Adrenal gland (tissue), 12 donors: ENCODE measurements around the gene FLYWCH1. TPM values are rescaled to one million over a fixed set of nuclear protein-coding genes. Genes with fewer than 3 reads are reported as not detected.

Experiments
- DNase-seq, 7 donors: peaks; one replicate each; pipeline ENCODE4 v3.0.0-alpha.2; 2019 to 2020
- H3K27ac ChIP-seq, 5 donors: fragments of 200-600 bp; sonication (generic) in 4 of 5; 1 replicate in 3 of 5; 2 replicates in 2 of 5; pipeline versions ENCODE4 v1.5.1 to v1.8.0; 2016 to 2020; ENCODE audit warnings: mild to moderate bottlenecking in 1 of 5
- H3K27me3 ChIP-seq: fragments of 200-600 bp; 2 replicates; pipeline ENCODE4 v1.8.0; 2021
- H3K36me3 ChIP-seq, 2 donors: fragments of 200-600 bp; replicated peaks in 1 of 2; 1 replicate in 1 of 2; 2 replicates in 1 of 2; pipeline versions ENCODE4 v1.5.1 to v1.8.0; 2018 to 2022
- H3K4me1 ChIP-seq, 2 donors: fragments of 200-600 bp; replicated peaks in 1 of 2; 1 replicate in 1 of 2; 2 replicates in 1 of 2; pipeline versions ENCODE4 v1.5.1 to v1.8.0; 2018 to 2021
- H3K4me3 ChIP-seq, 4 donors: fragments of 200-600 bp; sonication (generic) in 3 of 4; one replicate each; pipeline ENCODE4 v1.5.1; 2016 to 2018
- H3K9me3 ChIP-seq, 3 donors: fragments of 200-600 bp; sonication (generic) in 1 of 3; replicated peaks in 1 of 3; 1 replicate in 2 of 3; 2 replicates in 1 of 3; pipeline versions ENCODE4 v1.5.1 to v1.8.0; 2016 to 2021
- POLR2A ChIP-seq, 2 donors: fragments of 450-650 bp; IDR thresholded peaks; one replicate each; pipeline ENCODE4 v1.6.1; 2017; ENCODE audit warnings: antibody characterized with exemption in 2 of 2, mild to moderate bottlenecking in 2 of 2, moderate library complexity in 1 of 2
- WGBS, 4 donors: extraction: QIAGEN DNeasy Blood & Tissue Kit in 2 of 4; methylation state at CpG; one replicate each; pipeline versions ENCODE4 v1.1.5 to v1.1.7; 2013 to 2017; 5-methylcytosine and 5-hydroxymethylcytosine counted together
- intact Hi-C, 2 donors: fragments of 100-400 bp; cut with DNase I; formaldehyde crosslinking; loops; one replicate each; pipeline versions ENCODE4 v1.14.1 to v1.15.0; 2022 to 2023
- polyA plus RNA-seq, 3 donors: library from polyadenylated mRNA; stranded (reverse); fragments of 200-250 nt in 2 of 3; fragments of 350-450 nt in 1 of 3; fragmentation: Illumina TruSeq in 1 of 3; extraction: RNeasy Lipid Tissue Mini Kit (QIAGEN cat#74804) in 1 of 3; gene quantifications; one replicate each; pipeline ENCODE4 v1.2.3, GENCODE V29; 2013 to 2014
- total RNA-seq, 9 donors: library from RNA; depleted of rRNA in 4 of 9; stranded (reverse); fragments of >200 nt in 4 of 9; fragments of 120-200 nt in 1 of 9; fragmentation: NEBNext Ultra II Directional in 1 of 9; extraction: Animal tissue kit (Norgen Biotek cat#: 25700) in 1 of 9; gene quantifications; one replicate each; pipeline versions ENCODE4 v1.1.0 to v1.2.4, GENCODE V29; 2013 to 2023
- TF ChIP-seq, protein P1 (sequence below), 6 experiments: fragments of 450-650 bp in 4 of 6; fragments of 200-600 bp in 2 of 6; sonication (generic) in 1 of 6; IDR thresholded peaks; 1 replicate in 5 of 6; 2 replicates in 1 of 6; pipeline versions ENCODE4 v1.5.1 to v1.8.0; 2016 to 2021; ENCODE audit warnings: antibody characterized with exemption in 6 of 6, mild to moderate bottlenecking in 2 of 6, moderate library complexity in 1 of 6
- donor health status: healthy with polysubstance abuse.
- donor health status: Bipolar disorder and iron deficiency.
- donor health status: DM: yes; HTN: yes; CAD: no.
- donor health status: DM: no; HTN: no; CAD: no.
- donor health status: DM: no; HTN: no; CAD: no.
- donor health status: DM: yes; HTN: yes; CAD: no.

Gene FLYWCH1
- total and polyA plus RNA-seq, 12 donors = 3.3 to 89.8 (median 50.4) TPM

DNA sequence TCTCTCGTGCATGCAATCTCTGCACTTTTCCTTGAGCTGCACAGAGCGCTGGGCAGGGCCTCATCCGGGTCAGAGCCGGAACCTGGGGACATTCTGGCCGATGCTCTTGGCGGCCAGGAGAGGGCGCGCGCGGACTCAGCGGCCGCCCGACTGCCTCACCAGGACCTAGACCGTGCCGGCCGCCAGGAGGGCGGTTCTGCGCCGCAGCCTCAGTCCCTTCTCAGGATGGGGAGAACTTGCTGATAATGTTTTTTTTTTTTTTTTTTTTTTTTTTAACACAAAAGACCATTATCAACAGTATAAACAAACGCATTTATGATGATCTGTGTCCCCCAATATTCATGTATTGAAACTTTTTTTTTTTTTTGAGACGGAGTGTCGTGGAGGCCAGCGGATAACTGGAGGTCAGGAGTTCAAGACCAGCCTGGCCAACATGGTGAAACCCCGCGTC is 36.8 kb upstream of the FLYWCH1 start:
- peak; percentile 77 to 90 (median 84) for DNase-seq
- TF ChIP-seq POLR2A (IDR thresholded peaks at IDR 0.05) = no peak
- TF ChIP-seq, protein P1, sequence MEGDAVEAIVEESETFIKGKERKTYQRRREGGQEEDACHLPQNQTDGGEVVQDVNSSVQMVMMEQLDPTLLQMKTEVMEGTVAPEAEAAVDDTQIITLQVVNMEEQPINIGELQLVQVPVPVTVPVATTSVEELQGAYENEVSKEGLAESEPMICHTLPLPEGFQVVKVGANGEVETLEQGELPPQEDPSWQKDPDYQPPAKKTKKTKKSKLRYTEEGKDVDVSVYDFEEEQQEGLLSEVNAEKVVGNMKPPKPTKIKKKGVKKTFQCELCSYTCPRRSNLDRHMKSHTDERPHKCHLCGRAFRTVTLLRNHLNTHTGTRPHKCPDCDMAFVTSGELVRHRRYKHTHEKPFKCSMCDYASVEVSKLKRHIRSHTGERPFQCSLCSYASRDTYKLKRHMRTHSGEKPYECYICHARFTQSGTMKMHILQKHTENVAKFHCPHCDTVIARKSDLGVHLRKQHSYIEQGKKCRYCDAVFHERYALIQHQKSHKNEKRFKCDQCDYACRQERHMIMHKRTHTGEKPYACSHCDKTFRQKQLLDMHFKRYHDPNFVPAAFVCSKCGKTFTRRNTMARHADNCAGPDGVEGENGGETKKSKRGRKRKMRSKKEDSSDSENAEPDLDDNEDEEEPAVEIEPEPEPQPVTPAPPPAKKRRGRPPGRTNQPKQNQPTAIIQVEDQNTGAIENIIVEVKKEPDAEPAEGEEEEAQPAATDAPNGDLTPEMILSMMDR (IDR thresholded peaks at IDR 0.05) = peak; percentile 94 to 99 (median 98)
- intact Hi-C loops = loop anchor here (2.0 to 5.0 kb wide), 2 partner anchors 44 to 47 kb away; no protein-coding TSS in a partner anchor
- Histone ChIP-seq H3K4me3 (no peak overlapping the region), H3K27me3 (no peaks in the 10 kb centered on the region), H3K27ac (no peak overlapping the region), H3K36me3 (no peaks in the 10 kb centered on the region), H3K4me1 (peaks cover 4 to 6% of the 10 kb centered on the region in 2 donors), H3K9me3 (no peaks in the 10 kb centered on the region)
- 7 to 9% (median 8%) methylated on average over 25 of the region's 25 CpGs for WGBS, 4 donors

DNA sequence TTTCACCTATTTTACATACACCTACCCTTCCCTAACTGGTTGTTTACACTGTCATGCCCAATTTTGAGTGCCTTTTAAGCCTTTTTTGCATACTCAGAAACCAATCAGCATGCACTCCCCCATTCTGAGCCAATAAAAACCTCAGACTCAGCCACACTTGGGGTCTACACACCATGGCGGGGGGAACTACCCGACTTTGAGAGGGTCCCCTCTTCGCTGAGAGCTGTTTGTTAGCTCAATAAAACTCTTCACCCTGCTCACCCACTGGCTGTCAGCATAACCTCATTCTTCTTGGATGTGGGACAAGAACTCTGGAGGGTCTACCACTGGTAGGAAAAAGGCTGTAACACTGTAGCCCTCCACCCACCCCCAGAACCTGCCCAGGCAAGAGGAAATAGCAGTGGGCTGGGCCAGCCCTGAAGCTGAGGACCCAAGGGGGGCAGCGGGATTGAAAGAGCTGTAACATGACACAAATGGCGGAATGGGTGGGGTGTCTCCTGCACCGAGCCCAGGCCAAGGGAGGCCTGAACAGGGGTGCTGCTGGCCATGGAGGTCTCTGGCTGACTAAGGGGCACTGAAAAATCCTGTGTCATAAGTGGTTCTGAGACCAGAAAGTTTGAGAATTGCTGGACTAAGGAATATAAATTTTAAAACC is 31.8 kb upstream of the FLYWCH1 start:
- TF ChIP-seq, protein P1 (IDR thresholded peaks at IDR 0.05) = no peak
- no peak for TF ChIP-seq POLR2A (IDR thresholded peaks at IDR 0.05)
- Histone ChIP-seq H3K27me3 (no peaks in the 10 kb centered on the region), H3K4me1 (peaks cover 7 to 11% of the 10 kb centered on the region in 2 donors), H3K4me3 (no peak overlapping the region), H3K27ac (no peak overlapping the region), H3K9me3 (no peaks in the 10 kb centered on the region), H3K36me3 (no peaks in the 10 kb centered on the region)
- peak in 1 of 7 donors; percentile 12 for DNase-seq
- intact Hi-C loops = no loop called here
- 86 to 91% (median 88%) methylated on average over 6 of the region's 6 CpGs for WGBS, 4 donors

DNA sequence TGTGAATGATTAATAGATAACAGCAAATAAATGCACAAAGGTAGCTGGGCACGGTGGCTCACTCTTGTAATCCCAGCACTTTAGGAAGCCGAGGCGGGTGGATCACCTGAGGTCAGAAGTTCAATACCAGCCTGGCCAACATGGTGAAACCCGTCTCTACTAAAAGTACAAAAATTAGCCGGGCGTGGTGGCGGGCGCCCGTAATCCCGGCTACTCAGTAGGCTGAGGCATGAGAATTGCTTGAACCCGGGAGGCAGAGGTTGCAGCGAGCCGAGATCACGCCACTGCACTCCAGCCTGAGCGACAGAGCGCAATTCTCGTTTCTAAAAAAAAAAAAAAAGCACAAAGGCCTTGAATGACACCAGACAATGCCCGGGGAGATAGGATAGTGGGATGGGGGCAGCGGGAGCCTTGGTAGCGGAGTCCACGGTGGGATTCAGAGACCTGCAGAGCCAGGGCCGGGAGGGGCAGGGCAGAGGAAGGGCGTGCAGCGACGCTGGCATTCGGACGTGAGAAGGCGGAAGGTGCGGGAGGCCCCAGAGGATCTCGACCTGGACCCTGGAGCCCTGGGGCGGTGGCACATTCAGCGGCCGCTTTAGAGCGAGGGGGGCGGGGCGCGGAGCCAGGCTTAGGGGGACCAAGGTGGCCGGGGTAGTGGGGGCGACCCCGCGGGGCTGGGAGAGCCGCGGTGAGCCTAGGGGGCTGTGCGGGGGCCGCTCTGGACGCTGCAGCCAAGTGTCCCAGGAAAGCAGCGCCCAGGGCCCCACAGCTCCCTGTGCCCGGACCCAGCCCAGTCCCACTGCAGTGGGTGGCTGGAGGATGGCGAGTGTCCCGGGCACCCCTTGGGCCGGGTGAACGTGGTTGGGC is 29.7 kb upstream of the FLYWCH1 start:
- TF ChIP-seq POLR2A (IDR thresholded peaks at IDR 0.05) = no peak
- TF ChIP-seq, protein P1 (IDR thresholded peaks at IDR 0.05) = no peak
- Histone ChIP-seq H3K4me3 (peak overlapping the region in 3 of 4 donors; percentile 58 to 77 (median 66)), H3K4me1 (peaks cover 7 to 11% of the 10 kb centered on the region in 2 donors), H3K36me3 (no peaks in the 10 kb centered on the region), H3K27me3 (no peaks in the 10 kb centered on the region), H3K9me3 (no peaks in the 10 kb centered on the region), H3K27ac (peak overlapping the region; percentile 58 to 98 (median 97))
- DNase-seq = peak; percentile 16 to 68 (median 53)
- WGBS, 4 donors = 4 to 9% (median 4%) methylated on average over 27 to 51 of the region's 52 CpGs
- intact Hi-C loops = no loop called here
